GM21723 (cell line): ENCODE results near the gene SP7.
A peak's percentile ranks its signal among the peaks of the same experiment; 100 is the strongest.
"Not testable (repeated sequence)": the region's sequence is repeated elsewhere in the genome, so short reads cannot be mapped to it uniquely, and the experiment has no call there.

Experiments
- ATAC-seq: cut with Tn5 transposase; IDR thresholded peaks from one replicate; pipeline ENCODE4 v1.9.1; 2021; ENCODE audit warnings: mild to moderate bottlenecking, moderate library complexity; ENCODE audit not compliant: unreplicated experiment

Gene SP7

DNA sequence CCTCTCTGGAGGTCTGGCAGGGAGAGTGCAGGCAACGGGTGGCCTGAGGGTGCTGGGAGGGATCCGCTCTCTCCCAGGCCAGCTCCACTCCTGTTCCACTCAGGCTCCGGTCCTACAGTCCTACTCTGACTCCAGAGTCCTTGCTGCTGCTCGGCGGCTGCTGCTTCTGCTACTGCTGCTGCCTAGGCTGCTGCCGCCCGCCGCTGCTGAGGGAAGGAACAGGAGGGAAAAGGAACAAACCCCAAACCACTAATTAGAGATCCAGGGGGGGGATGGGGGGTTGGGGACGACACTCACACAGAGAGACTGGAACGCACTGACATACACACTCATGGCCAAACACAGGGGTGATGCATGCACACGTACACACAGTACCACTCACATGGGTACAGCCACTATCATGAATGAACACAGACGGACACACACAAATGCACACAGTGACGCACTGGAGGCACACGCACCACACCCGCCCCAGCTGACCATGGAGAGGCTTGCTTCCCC lies at the start of gene SP7:
SP7 (minus strand) TSS at position 174 of the 501 bp plus-strand sequence. CDS start 708 bp downstream, outside the sequence.
- ATAC-seq: no peak

GRCh38 chr12:53383258-53383657 lies 47.1 kb upstream of the SP7 start:
- ATAC-seq: no peak

DNA sequence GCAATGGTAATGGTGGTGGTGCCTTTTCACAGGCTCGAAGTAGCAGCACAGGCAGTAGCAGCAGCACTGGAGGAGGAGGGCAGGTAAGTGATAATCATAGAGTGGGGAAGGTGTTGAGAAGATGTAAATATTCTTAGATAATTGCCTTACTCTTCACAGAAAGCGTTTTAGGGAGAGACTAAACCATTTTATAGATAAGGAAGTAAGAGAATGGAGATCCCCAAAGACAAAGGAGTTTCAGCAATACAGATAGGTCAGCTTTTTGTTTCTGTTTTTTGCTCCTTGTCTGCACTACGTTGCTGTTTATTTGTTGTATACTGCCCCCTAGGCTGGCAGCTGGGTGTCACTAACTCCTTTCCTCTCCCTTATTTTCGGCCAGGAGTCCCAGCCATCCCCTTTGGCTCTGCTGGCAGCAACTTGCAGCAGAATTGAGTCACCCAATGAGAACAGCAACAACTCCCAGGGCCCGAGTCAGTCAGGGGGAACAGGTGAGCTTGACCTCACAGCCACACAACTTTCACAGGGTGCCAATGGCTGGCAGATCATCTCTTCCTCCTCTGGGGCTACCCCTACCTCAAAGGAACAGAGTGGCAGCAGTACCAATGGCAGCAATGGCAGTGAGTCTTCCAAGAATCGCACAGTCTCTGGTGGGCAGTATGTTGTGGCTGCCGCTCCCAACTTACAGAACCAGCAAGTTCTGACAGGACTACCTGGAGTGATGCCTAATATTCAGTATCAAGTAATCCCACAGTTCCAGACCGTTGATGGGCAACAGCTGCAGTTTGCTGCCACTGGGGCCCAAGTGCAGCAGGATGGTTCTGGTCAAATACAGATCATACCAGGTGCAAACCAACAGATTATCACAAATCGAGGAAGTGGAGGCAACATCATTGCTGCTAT lies 45.8 kb upstream of the SP7 start:
- ATAC-seq: no peak

DNA sequence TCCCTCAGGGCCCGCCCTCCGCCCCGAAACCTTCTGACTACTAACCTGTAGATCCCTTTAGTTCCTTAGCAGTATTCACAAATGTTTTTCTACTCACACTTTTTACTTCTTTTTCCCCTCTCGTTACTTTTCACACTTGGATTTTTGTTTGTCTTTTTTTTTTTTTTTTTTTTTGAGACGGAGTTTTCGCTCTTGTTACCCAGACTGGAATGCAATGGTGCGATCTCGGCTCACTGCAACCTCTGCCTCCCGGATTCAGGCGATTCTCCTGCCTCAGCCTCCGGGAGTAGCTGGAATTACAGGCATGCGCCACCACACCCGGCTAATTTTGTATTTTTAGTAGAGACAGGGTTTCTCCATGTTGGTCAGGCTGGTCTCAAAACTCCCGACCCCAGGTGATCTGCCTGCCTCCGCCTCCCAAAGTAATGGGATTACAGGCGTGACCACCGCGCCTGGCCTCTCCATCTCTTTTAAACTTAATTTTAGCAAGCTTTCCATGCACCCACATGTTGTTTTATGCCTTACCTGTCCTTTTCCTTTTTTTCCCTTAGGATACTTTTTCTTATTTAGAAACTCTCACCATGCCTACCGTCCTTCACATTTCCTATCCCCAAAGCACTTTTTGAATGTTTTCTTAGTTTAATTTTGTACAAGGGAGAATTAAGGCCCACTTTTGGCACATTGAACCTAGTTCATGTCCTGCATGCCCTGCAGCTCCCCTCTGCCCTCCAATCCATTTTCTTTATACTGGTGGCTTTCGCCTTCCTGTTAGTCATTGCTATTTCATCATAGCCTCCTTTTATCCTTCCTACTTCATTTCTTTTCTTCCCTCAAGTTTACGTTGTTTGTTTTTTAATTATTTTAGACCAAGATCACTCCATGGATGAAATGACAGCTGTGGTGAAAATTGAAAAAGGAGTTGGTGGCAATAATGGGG lies 44.9 kb upstream of the SP7 start:
- no peak for ATAC-seq

DNA sequence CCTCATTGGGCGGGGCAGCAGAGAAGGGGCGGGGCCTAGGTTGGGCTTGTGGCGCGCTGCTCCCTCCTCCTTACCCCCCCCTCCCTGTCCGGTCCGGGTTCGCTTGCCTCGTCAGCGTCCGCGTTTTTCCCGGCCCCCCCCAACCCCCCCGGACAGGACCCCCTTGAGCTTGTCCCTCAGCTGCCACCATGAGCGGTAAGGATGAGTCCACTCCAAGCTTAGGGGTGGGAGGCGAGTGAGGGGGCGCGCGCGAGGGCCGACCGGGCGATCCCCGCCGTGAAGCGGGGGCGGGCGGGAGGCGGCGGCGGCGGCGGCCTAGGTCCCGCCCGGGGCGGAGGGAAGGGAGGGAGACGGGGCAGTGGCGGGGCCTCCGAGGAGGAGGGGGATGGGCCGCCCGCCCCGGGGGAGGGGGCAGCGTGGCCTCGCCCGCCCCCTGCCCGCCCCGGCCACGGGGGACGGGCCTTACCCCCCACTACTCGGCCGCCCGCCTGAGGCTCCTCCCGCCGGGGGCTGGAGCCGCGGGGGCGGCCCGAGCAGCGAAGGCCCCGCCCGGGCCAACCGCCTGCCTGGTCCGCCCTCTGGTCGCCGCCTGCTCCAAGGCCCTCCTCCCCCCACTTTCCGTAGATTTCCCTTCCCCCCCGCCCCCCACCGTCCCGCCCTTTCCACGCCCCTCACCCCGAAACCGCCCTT lies 44.1 kb upstream of the SP7 start, which contains the start of gene SP1:
SP1 (plus strand) TSS at position 73 of the 690 bp plus-strand sequence; CDS start at position 189, 116 bp downstream.
- peak; percentile 50 for ATAC-seq

- peak; percentile 70 for ATAC-seq
These were observed 43.4 kb upstream of the SP7 start for GRCh38 chr12:53379389-53380103.

DNA sequence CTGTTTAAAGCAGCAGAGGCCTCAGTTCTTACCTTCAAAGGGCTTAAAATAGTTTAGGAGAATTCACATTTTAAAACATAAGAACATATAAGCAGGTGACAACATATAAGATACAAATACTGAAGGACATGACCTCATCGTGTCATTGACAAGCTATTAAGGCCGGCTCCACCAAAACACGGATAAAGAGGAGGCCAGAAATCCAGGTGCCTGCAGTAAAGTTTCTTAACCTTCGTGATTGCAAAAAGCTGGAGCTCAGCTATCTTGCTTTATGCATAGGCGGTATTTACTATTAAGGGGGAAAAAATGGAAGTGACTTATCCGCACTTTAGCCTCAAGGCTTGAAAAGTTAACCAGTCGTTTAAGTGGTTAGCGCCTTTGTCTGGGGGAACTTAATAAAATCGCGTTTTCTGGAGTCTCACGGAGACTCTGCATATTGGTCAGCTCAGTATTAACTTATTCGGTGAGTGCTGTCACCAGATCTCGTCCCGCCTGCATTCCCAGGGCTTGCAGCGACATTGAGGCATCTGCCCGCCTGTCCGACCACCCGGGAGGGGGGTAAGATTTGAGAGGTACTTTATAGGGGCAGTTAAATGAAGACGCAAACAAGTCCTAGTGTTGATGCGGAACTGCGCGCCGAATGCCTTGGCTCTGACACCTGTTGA lies 42.7 kb upstream of the SP7 start:
- ATAC-seq: no peak

DNA sequence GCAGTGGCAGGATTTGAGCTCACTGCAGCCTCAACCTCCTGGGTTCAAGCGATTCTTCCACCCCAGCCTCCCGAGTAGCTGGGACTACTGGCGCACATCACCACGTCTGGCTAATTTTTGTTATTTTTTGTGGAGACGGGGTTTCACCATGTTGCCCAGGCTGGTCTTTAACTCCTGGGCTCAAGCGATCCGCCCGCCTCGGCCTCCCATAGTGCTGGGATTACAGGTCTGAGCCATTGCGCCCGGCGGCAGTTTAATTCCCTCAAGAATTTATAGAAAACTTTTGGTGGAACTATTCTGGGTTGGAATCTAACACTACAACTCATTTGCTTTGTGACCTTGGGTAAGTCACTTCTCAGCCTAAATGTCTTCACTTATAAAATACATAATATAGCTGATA lies 42.1 kb upstream of the SP7 start:
- no peak for ATAC-seq

- no peak for ATAC-seq
These were observed 40.6 kb upstream of the SP7 start for GRCh38 chr12:53376747-53377146.

- not testable (repeated sequence) for ATAC-seq
These were observed 38.1 kb upstream of the SP7 start for GRCh38 chr12:53374277-53374676.

DNA sequence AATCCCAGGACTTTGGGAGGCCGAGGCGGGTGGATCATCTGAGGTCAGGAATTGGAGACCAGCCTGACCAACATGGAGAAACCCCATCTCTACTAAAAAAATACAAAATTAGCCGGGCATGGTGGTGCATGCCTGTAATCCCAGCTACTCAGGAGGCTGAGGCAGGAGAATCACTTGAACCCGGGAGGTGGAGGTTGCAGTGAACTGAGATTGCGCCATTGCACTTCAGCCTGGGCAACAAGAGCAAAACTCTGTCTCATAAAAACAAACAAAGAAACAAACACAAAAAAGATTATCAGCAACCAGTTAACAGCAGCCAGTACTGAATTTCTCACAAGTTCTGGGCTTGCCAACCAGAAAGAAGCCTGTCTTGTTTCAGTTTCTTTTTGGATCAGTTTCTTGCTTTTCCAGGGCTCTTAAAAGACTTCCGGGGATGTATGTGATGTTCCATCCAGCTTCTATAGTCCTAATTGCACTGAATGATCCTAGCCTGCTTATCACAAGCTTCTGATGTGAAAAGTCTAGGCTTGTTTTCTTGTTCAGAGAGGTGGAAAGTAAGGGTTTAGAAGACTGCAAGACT lies 37.5 kb upstream of the SP7 start:
- not testable (repeated sequence) for ATAC-seq

DNA sequence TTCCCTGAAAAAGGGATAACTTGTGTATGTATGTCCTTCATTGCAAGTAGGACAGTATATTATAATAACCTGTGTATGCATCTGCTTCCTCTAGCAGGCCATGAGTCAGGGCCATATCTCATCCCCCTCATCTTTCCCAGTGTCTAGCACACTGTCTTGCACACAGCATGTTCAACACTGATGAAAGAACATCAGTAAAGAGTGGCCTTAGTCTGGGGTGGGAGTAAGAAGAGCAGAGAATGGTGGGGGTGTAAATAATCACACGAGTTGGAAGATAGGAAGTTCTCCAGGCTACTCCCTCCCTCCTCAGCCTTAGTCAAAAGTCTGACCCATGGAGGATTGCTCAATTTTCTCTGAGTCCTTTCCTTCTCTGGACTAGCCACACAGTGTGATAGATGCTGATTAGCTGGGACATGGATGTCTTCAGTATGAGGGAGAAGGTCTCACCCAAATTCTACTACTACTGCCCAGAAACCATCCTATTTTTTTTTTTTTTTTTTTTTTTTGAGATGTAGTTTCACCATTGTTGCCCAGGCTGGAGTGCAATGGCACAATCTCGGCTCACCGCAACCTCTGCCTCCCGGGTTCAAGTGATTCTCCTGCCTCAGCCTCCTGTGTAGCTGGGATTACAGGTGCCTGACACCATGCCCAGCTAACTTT lies 29.2 kb upstream of the SP7 start:
- no peak for ATAC-seq

DNA sequence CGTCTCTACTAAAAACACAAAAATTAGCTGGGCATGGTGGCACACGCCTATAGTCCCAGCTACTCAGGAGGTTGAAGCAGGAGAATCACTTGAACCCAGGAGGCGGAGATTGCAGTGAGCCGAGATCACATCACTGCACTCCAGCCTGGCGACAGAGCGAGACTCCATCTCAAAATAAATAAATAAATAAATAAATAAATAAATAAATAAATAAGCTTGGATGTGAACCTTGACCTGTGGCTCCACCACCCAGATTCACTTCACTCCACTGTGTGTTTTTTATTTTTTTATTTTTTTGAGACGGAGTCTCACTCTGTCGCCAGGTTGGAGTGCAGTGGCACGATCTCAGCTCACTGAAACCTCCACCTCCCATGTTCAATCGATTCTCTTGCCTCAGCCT lies 25.5 kb upstream of the SP7 start:
- ATAC-seq: not testable (repeated sequence)

- no peak for ATAC-seq
These were observed 22.8 kb upstream of the SP7 start for GRCh38 chr12:53358836-53359419.

GRCh38 chr12:53355121-53355520 lies 19.0 kb upstream of the SP7 start:
- ATAC-seq: no peak

DNA sequence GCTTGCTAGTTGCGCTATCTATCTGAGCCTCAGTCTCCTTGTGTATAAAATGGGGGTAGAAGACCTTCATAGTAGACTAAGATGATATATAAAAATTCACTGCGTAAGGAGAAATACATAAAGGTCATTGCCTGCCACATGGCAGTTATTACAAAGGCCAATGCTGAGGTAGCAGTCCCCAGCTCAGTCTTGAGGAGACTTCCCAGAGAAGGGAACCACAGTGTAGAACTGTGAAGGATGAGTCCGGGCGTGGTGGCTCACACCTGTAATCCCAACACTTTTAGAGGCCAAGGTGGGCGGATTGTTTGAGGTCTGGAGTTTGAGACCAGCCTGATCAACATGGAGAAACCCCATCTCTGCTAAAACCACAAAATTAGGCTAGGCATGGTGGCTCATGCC lies 17.1 kb upstream of the SP7 start:
- no peak for ATAC-seq

DNA sequence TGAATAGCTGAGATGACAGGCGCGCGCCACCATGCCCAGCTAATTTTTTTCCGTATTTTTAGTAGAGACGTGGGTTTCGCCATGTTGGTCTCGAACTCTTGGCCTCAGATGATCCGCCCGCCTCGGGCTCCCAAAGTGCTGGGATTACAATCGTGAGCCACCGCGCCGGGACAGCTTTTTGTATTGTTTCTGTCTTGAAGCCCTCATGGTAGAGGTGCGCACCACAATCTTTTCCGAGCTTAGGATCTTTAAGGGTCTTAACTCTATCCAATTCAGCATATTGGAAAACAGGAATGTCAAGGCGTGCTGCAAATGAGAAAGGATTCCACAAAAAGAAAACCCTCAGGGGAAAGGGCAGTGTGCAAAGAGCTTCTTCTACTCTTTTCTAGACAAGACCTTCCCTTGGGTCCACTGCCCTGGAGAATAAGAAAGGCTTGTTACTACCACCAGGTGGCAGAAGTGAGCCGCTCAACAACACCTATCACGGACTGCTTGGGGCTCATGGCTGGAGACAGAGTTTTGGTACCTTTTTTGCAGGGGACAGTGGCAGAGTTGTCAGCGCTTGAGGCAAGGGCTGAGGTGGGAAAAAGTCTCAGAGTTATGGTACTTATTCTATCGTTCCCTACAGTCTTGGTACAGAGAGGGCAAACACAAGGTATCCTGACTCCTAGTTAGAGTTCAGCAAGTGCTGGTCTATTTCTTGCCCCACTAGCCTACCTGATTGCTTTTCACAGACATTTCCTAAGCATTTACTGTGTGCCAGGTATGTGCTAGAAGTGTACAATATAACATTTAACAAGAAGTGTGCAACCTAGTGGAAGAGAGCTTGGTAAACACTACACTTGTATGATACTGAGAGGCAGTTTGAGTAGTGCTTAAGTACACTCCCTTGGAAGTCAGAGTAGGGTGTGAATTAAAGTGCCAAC lies 16.4 kb upstream of the SP7 start:
- ATAC-seq: peak; percentile 89
